HG03342 (cell line): Measurements from ENCODE around the gene KRT2.

Source experiments
- ATAC-seq: cut with Tn5 transposase; IDR thresholded peaks from one replicate; pipeline ENCODE4 v1.9.1; 2021; ENCODE audit warnings: mild to moderate bottlenecking, moderate library complexity; ENCODE audit not compliant: unreplicated experiment

The KRT2 gene

GRCh38 chr12:52617403-52617785 lies 34.6 kb downstream of the KRT2 start:
- ATAC-seq = no peak

DNA sequence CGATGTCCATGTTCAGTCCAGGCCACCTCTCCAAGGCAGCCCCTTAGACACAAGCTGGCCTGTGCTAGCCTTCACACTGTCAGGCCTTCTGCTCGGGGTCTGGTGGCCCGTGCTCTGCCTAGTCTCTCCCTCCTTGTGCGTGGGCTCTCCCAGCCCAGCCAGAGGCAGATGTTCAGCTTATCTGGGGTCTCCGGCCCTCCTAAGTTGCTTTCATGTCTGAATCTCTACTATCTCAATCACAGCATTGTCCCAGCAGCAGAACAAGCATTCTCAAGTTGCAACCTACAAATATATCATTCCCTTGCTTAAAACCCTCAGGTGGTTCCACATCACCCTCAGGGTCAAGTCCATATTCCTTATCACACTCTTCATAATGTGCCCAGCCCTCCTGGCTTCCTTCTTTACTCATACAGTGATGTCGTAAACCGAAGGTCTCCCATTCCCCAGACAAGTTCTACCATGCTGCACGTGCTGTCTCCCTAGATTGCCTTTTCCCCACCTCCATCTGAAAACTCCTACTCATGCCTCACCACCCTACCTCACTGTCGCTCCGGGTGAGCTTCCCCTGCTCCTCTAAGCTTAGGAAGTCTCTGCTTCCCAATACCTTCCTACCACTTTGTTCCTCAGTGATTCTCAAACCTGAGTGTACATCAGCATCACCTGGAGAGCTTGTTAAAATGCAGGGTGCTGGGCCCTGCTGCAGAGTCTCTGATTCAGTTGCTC lies 35.2 kb downstream of the KRT2 start:
- no peak for ATAC-seq

DNA sequence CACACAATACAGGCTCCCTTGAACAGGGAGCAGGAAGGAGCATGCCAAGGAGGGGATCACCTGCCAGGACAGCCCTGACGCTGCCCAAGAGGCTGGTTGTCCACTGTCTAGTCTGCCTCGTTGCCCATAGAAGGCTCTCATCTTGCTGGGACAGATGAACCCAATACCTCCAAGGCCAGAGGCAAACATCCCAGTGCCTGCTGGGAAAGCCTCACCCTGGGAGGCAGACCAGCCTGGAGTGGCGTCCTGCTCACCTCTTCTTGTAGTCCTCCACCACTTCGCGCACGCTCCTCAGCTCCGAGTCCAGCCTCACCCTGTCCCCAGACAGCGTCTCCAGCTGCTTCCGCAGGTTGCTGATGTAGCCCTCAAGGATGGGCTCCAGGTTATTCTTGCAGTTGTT lies 36.1 kb downstream of the KRT2 start:
- no peak for ATAC-seq

GRCh38 chr12:52615208-52615868 lies 36.7 kb downstream of the KRT2 start:
- no peak for ATAC-seq

DNA sequence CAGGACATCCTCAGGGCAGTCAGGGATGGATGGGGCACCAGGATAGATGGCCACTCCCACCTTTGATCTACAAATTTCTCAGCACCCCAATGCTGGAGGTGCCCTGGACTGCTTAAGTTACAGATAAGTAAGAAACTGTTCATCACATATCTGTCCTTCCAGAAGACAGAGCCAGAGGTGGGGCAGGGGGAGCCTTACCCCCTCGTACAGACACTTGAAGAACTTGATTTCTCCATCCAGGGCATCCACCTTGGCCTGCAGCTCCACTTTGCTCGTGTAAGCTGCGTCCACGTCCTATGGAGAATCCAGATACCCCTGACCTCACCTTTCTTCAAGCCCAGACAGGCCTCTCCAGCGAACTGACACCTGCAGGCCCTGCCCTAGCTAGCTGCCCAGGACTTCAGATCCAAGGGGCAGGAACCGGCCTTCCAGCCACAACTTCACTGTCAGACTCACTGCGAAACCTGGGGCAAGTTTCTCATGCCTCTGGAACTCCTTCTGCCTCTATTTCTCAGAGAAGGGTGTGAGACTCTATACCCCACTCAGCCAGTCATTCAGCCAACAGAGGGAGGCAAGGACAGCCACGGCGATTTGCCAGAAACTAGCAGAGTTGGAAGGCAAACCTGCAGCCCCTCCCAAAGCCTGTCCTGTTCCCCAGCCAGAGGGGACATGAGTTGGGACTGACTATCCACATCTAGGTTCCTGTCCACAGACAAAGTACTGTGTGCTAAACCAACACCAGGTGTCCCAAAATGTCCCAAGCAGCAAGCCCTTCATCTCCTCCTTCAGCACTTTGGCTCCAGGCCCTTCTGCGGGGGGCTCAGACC lies 37.4 kb downstream of the KRT2 start:
- no peak for ATAC-seq

DNA sequence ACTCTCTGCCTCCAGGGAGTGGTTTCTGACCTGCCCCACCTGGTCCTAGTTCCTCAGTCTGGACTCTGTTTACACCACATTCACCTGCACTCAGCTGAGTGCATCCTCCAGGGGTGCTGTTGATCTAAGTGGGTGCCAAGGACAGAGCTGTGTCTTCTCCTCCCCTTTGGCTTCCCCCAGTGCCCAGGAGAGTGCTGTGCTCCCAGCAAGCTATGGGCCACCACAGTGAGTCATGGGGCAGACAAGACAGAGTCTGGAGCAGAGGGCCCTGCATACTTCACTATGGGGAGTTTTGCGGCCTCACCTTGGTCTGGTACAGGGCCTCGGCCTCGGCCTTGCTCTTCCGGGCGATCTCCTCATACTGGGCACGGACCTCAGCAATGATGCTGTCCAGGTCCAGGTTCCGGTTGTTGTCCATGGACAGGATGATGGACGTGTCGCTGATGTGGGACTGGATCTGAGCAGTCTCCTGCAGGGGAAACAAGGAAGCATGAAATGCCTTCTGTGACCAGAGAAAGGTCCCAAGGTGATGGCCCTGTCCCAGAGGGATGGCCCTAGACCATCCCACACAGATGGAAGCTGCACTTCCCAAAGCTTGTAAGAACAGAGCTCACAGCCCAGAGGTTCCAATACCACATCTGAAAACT lies 38.5 kb downstream of the KRT2 start:
- ATAC-seq = no peak

GRCh38 chr12:52612431-52613383 lies 39.3 kb downstream of the KRT2 start:
- no peak for ATAC-seq

DNA sequence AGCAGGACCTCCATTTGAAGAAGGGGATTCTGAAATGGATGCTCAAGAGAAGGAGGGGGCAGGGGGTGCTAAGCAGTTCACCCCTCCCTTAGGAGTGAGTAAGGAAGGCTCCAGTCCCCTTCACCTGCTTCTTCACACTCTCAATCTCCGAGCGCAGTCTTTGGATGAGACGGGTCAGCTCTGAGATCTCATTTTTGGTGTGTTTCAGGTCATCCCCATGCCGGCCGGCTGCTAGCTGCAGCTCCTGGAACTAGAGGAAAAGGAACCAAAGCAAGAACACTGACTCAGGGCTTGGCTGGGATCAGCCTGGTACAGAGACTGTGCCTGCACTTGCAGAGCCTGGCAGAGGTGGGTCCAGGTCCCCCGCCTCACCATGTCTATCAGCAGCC lies 40.9 kb downstream of the KRT2 start:
- no peak for ATAC-seq

GRCh38 chr12:52608826-52609630 lies 43.0 kb downstream of the KRT2 start:
- no peak for ATAC-seq

DNA sequence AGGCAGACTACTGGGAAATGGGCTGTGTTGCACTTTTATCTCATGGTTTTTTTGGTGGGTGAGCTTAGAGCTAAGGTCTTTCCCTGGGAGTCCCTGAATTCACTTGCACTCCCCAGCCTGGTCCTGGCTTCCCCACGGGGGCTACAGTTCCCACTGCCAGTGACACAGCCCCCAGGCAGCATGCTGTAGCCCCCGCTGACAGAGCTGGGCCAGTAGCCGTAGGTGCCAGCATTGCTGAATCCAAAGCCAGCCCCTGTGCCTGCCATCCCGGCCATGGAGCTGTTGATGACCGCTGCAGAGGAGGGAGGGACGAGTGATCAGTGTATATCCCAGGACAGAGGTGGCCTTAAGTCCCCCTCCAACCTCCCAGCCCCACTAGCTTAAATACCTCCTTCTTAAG lies 43.9 kb downstream of the KRT2 start:
- ATAC-seq = no peak

DNA sequence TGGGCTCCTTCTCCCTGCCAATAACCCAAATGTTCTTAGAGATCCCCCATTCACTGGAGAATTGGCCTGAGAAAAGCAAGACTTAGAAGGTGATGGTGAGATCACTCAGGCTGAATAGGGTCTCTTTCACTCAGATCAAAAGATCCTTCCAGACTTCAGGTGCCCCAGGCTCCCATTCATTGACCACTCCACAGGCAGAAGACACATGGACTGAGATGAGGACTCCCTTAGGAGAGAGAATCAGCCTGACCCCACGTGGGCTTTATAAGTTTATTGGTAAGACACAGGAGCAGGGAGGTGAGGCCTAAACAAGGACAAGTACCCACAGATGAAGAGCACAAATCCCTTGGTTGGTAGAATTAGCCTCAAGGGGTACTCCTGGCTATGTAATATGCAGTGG lies 44.7 kb downstream of the KRT2 start:
- ATAC-seq = no peak

DNA sequence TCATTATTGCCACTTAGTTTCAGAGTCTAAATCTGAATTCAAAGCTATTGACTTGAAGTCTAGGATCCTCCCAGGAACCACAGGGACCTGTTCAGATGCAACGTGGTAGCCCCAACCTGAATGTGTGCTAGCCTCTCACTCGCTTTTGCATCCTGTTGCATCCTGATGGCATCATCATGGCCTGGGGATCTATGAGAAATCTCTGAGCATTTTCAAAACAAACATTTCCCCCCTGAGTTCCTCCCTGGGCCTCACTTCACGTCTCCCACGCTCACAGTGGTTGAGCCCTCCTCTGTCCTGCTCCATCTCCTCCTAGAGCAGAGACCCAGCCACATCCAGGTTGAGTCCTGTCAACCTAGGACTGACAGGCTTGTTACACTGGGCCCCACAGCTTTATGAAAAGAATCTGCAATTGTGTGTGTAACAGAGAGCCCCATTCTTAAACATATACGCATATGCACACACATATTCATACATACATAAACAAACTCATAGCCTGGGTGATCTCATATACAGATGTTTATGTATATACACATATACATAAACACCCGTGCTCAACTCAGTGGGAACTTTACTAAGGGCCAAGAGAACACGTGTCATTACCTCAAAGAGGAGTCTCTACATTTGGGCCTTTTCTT lies 45.3 kb downstream of the KRT2 start:
- no peak for ATAC-seq

GRCh38 chr12:52606096-52606495 lies 45.9 kb downstream of the KRT2 start:
- ATAC-seq = no peak

GRCh38 chr12:52605542-52605941 lies 46.5 kb downstream of the KRT2 start:
- ATAC-seq = no peak

DNA sequence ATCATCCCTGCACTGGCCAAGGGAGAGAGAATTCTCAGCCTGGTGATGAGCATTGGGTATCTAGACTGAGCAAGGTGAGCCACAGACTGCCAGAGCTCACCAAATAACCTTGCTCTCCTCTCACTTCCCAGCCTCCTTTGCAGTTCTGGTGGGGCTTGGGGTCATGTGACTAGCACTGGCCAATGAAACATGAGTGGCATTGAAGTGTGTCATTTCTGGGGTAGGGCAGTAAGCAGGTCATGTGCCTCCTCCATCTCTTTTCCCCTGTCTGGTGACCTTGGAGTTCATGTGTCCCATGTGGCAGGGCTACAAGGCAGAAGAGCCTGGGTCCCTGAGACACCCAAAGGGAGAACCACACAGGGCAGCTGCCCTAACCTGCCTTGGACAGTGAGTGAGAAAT lies 47.2 kb downstream of the KRT2 start:
- no peak for ATAC-seq

- ATAC-seq = no peak
These were observed 48.7 kb downstream of the KRT2 start for GRCh38 chr12:52603314-52603713.

DNA sequence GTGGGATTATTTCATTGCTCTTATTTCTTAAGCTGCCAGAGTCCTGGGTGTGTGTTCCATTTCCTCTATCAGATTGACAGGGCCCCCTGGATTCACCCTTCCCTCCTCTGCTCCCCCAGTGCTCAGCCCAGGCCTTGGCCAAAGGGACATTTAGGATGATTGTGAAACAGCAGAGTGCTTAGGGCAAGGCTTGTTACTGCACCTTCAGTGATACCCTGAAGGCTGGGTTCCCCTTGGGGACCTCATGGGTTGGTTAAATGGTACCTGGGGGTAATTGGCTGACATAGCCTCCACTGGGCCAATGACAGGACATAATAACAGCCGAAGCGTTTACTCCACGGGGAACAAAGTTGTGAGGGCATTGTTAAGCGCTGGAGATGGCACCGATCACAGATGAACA lies 49.5 kb downstream of the KRT2 start:
- no peak for ATAC-seq

- no peak for ATAC-seq
These were observed 50.3 kb downstream of the KRT2 start for GRCh38 chr12:52601671-52602070.

GRCh38 chr12:52600941-52601481 lies 51.0 kb downstream of the KRT2 start, which contains the start of gene KRT72:
Gene KRT72 (minus strand): TSS chr12:52601463. CDS start chr12:52601452, 11 bp downstream.
- no peak for ATAC-seq
